Liver (tissue), 9 donors: ENCODE results near the gene COPZ2. TPM values are rescaled to one million over a fixed set of nuclear protein-coding genes. Genes with fewer than 3 reads are reported as not detected.

ENCODE experiments used
- DNase-seq: peaks from one replicate; pipeline ENCODE4 v3.0.0-alpha.2; 2017; ENCODE audit warnings: low spot score
- H3K27ac ChIP-seq, 2 donors: one replicate each; pipeline ENCODE4 v1.7.0; 2013; ENCODE audit warnings: inconsistent platforms in 2 of 2, low read length in 2 of 2, control low read depth in 1 of 2, low read depth in 1 of 2, mild to moderate bottlenecking in 1 of 2
- H3K27me3 ChIP-seq, 4 donors: one replicate each; pipeline versions ENCODE4 v1.6.1 to v1.7.0; 2013; ENCODE audit warnings: low read length in 3 of 4, inconsistent platforms in 1 of 4, mild to moderate bottlenecking in 1 of 4, moderate library complexity in 1 of 4; ENCODE audit not compliant: control insufficient read depth in 4 of 4, insufficient read depth in 4 of 4
- H3K36me3 ChIP-seq, 4 donors: one replicate each; pipeline versions ENCODE4 v1.6.1 to v1.7.0; 2013; ENCODE audit warnings: low read length in 3 of 4, mild to moderate bottlenecking in 3 of 4, low read depth in 1 of 4, moderate library complexity in 1 of 4; ENCODE audit not compliant: control insufficient read depth in 4 of 4, insufficient read depth in 3 of 4
- H3K4me1 ChIP-seq, 4 donors: one replicate each; pipeline versions ENCODE4 v1.6.1 to v1.7.0; 2013; ENCODE audit warnings: low read length in 3 of 4, mild to moderate bottlenecking in 3 of 4, moderate library complexity in 1 of 4; ENCODE audit not compliant: control insufficient read depth in 4 of 4, insufficient read depth in 4 of 4
- H3K4me3 ChIP-seq, 3 donors: one replicate each; pipeline versions ENCODE4 v1.6.1 to v1.7.0; 2013; ENCODE audit warnings: low read length in 3 of 3, control low read depth in 1 of 3, low read depth in 1 of 3, mild to moderate bottlenecking in 1 of 3
- H3K9ac ChIP-seq, 2 donors: one replicate each; pipeline ENCODE4 v1.7.0; 2013; ENCODE audit warnings: low read length in 2 of 2, mild to moderate bottlenecking in 2 of 2, moderate library complexity in 2 of 2, control low read depth in 1 of 2, low read depth in 1 of 2
- H3K9me3 ChIP-seq, 4 donors: one replicate each; pipeline versions ENCODE4 v1.6.1 to v1.7.0; 2013; ENCODE audit warnings: low read length in 3 of 4; ENCODE audit not compliant: control insufficient read depth in 4 of 4
- FOXA2 ChIP-seq: IDR thresholded peaks from 2 replicates; pipeline ENCODE4 v1.6.1; 2016; ENCODE audit warnings: antibody characterized with exemption
- GABPA ChIP-seq, 2 donors: IDR thresholded peaks in 1 of 2; conservative IDR thresholded peaks in 1 of 2; 2 replicates each; pipeline ENCODE4 v1.6.1; 2016; ENCODE audit warnings: antibody characterized with exemption in 2 of 2, mild to moderate bottlenecking in 1 of 2, moderate library complexity in 1 of 2
- HNF4A ChIP-seq, 2 donors: conservative IDR thresholded peaks; 2 replicates each; pipeline ENCODE4 v1.6.1; 2016; ENCODE audit warnings: antibody characterized with exemption in 2 of 2, mild to moderate bottlenecking in 2 of 2
- HNF4G ChIP-seq: IDR thresholded peaks from 2 replicates; pipeline ENCODE4 v1.6.1; 2016; ENCODE audit warnings: antibody characterized with exemption
- NR2F2 ChIP-seq: IDR thresholded peaks from 2 replicates; pipeline ENCODE4 v1.6.1; 2016; ENCODE audit warnings: antibody characterized with exemption
- RAD21 ChIP-seq, 2 donors: IDR thresholded peaks; 2 replicates each; pipeline ENCODE4 v1.6.1; 2016; ENCODE audit warnings: antibody characterized with exemption in 2 of 2, mild to moderate bottlenecking in 2 of 2
- RXRA ChIP-seq, 2 donors: IDR thresholded peaks; 2 replicates each; pipeline ENCODE4 v1.6.1; 2017 to 2018; ENCODE audit warnings: antibody characterized with exemption in 2 of 2, mild to moderate bottlenecking in 1 of 2
- SP1 ChIP-seq: IDR thresholded peaks from 2 replicates; pipeline ENCODE4 v1.6.1; 2018; ENCODE audit warnings: antibody characterized with exemption, mild to moderate bottlenecking
- TAF1 ChIP-seq: conservative IDR thresholded peaks from 2 replicates; pipeline ENCODE4 v1.6.1; 2016; ENCODE audit warnings: antibody characterized with exemption, mild to moderate bottlenecking
- WGBS: extraction: QIAGEN DNeasy Blood & Tissue Kit; methylation state at CpG from one replicate; pipeline ENCODE4 v1.1.7; 2013; 5-methylcytosine and 5-hydroxymethylcytosine counted together
- polyA plus RNA-seq, 2 donors: library from polyadenylated mRNA; stranded (reverse) in 1 of 2; unstranded in 1 of 2; fragments of 200-250 nt in 1 of 2; fragments of >200 nt in 1 of 2; fragmentation: Nextera tagmentation in 1 of 2; extraction: Ambion mirVana in 1 of 2; gene quantifications; one replicate each; pipeline versions ENCODE4 v1.2.1 to v1.2.3, GENCODE V29; 2013 to 2015
- total RNA-seq, 2 donors: library from RNA; depleted of rRNA; stranded (reverse); fragments of >200 nt; gene quantifications; one replicate each; pipeline ENCODE4 v1.2.3, GENCODE V29; 2014
- TF ChIP-seq, protein P1 (sequence below): IDR thresholded peaks from 2 replicates; pipeline ENCODE4 v1.6.1; 2016; ENCODE audit warnings: antibody characterized with exemption
- TF ChIP-seq, protein P2 (sequence below): IDR thresholded peaks from 2 replicates; pipeline ENCODE4 v1.6.1; 2016; ENCODE audit warnings: antibody characterized with exemption
- donor health status: healthy.
- donor health status: healthy.
- donor health status: healthy.
- donor health status: healthy.
- donor health status: healthy.

Gene COPZ2
- total and polyA plus RNA-seq, 4 donors: 2.6 to 38.1 (median 17.8) TPM

GRCh38 chr17:48064638-48065037, 27.0 kb upstream of the COPZ2 start:
- WGBS: 79% methylated on average over 3 of the region's 3 CpGs
- peaks cover 7 to 58% (median 47%) of the 10 kb centered on the region in 4 donors for H3K4me1 ChIP-seq
- no peaks in the 10 kb centered on the region for H3K27me3 ChIP-seq
- peaks cover 5 to 24% (median 16%) of the 10 kb centered on the region in 4 donors for H3K36me3 ChIP-seq
- peak overlapping the region; percentile 43 to 85 for H3K27ac ChIP-seq
- TF ChIP-seq SP1: no peak
- no peak for TF ChIP-seq NR2F2
- no peak for TF ChIP-seq HNF4A (conservative IDR thresholded peaks at IDR 0.05)
- TF ChIP-seq FOXA2: no peak
- TF ChIP-seq HNF4G: no peak
- TF ChIP-seq TAF1: no peak
- TF ChIP-seq, protein P1, sequence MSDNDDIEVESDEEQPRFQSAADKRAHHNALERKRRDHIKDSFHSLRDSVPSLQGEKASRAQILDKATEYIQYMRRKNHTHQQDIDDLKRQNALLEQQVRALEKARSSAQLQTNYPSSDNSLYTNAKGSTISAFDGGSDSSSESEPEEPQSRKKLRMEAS: no peak
- TF ChIP-seq, protein P2, sequence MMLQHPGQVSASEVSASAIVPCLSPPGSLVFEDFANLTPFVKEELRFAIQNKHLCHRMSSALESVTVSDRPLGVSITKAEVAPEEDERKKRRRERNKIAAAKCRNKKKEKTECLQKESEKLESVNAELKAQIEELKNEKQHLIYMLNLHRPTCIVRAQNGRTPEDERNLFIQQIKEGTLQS: no peak
- no peak overlapping the region for H3K4me3 ChIP-seq
- DNase-seq: no peak
- no peaks in the 10 kb centered on the region for H3K9me3 ChIP-seq
- H3K9ac ChIP-seq: no peak overlapping the region

DNA sequence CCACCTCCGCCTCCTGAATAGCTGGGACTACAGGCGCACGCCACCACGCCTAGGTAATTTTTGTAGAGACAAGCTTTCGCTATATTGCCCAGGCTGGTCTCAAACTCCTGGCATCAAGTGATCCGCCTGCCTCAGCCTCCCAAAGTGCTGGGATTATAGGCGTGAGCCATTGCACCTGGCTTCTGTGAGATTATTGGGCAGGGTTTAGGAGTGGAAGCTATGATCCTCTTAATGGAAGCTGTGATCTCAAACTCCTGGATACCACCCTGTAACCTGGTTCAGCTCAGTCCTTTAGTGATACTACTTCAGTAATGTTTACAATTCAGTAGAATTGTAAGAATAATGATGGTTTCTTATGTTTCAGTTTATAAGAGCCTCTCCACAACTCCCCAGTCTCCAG, 24.7 kb upstream of the COPZ2 start:
- 98% methylated on average over 7 of the region's 7 CpGs for WGBS
- Histone ChIP-seq H3K9ac (no peak overlapping the region), H3K9me3 (no peaks in the 10 kb centered on the region), H3K4me1 (peaks cover 10 to 56% (median 42%) of the 10 kb centered on the region in 4 donors), H3K4me3 (no peak overlapping the region), H3K27ac (no peak overlapping the region), H3K27me3 (no peaks in the 10 kb centered on the region), H3K36me3 (peaks cover 12 to 45% (median 37%) of the 10 kb centered on the region in 4 donors)
- no peak for DNase-seq
- no peak for TF ChIP-seq FOXA2
- TF ChIP-seq, protein P1: no peak
- TF ChIP-seq TAF1: no peak
- no peak for TF ChIP-seq HNF4G
- TF ChIP-seq RXRA (IDR thresholded peaks at IDR 0.05): no peak
- no peak for TF ChIP-seq RAD21 (IDR thresholded peaks at IDR 0.05)

GRCh38 chr17:48060249-48060648, 22.7 kb upstream of the COPZ2 start:
- Histone ChIP-seq H3K36me3 (peaks cover 14 to 51% (median 48%) of the 10 kb centered on the region in 4 donors), H3K27me3 (no peaks in the 10 kb centered on the region), H3K27ac (no peak overlapping the region), H3K9me3 (no peaks in the 10 kb centered on the region), H3K4me3 (no peak overlapping the region), H3K4me1 (peaks cover 9 to 41% (median 28%) of the 10 kb centered on the region in 4 donors), H3K9ac (no peak overlapping the region)
- TF ChIP-seq HNF4A (conservative IDR thresholded peaks at IDR 0.05) (peak in 1 of 2 donors; percentile 27), RXRA (IDR thresholded peaks at IDR 0.05) (peak in 1 of 2 donors; percentile 25), TAF1 (no peak)
- 58% methylated on average over 7 of the region's 7 CpGs for WGBS
- DNase-seq: no peak

- no peak for DNase-seq
- H3K4me3 ChIP-seq: no peak overlapping the region
- H3K36me3 ChIP-seq: peaks cover 14 to 49% (median 48%) of the 10 kb centered on the region in 4 donors
- WGBS: 91% methylated on average over 32 of the region's 32 CpGs
- H3K27ac ChIP-seq: no peak overlapping the region
- no peaks in the 10 kb centered on the region for H3K27me3 ChIP-seq
- peaks cover 12 to 41% (median 24%) of the 10 kb centered on the region in 4 donors for H3K4me1 ChIP-seq
- no peaks in the 10 kb centered on the region for H3K9me3 ChIP-seq
- no peak for TF ChIP-seq FOXA2
- no peak for TF ChIP-seq GABPA (IDR thresholded peaks at IDR 0.05 in 1 of 2, conservative IDR thresholded peaks at IDR 0.05 in 1 of 2)
- TF ChIP-seq TAF1: no peak
- TF ChIP-seq, protein P2: no peak
- TF ChIP-seq RXRA (IDR thresholded peaks at IDR 0.05): no peak
- no peak for TF ChIP-seq HNF4A (conservative IDR thresholded peaks at IDR 0.05)
- TF ChIP-seq, protein P1: no peak
- TF ChIP-seq SP1: no peak
- no peak overlapping the region for H3K9ac ChIP-seq
These were observed 21.6 kb upstream of the COPZ2 start for GRCh38 chr17:48059125-48059668.
